Left ventricle myocardium inferior (tissue), 1 donor: ENCODE data around the gene NOP9. TPM values are rescaled to one million over a fixed set of nuclear protein-coding genes. Genes with fewer than 3 reads are reported as not detected.

Experiments
- DNase-seq: peaks from one replicate; pipeline ENCODE4 v3.0.0-alpha.2; 2020
- H3K27ac ChIP-seq: fragments of 200-600 bp; replicated peaks from 2 replicates; pipeline ENCODE4 v1.8.0; 2021
- H3K27me3 ChIP-seq: fragments of 200-600 bp; 2 replicates; pipeline ENCODE4 v1.8.0; 2021; ENCODE audit warnings: low read depth
- H3K36me3 ChIP-seq: fragments of 200-600 bp; 2 replicates; pipeline ENCODE4 v1.8.0; 2021
- H3K4me1 ChIP-seq: fragments of 200-600 bp; 2 replicates; pipeline ENCODE4 v1.8.0; 2021
- H3K4me3 ChIP-seq: fragments of 200-600 bp; 2 replicates; pipeline ENCODE4 v1.8.0; 2021; ENCODE audit warnings: mild to moderate bottlenecking, moderate library complexity
- H3K9me3 ChIP-seq: fragments of 200-600 bp; replicated peaks from 2 replicates; pipeline ENCODE4 v1.8.0; 2021
- intact Hi-C: fragments of 100-400 bp; cut with micrococcal nuclease; formaldehyde crosslinking; loops from one replicate; pipeline ENCODE4 v1.11.0; 2022
- total RNA-seq: library from RNA; stranded (reverse); fragmentation: NEBNext Ultra II Directional; extraction: Animal tissue kit (Norgen Biotek cat#: 25700); gene quantifications from one replicate; pipeline ENCODE4 v1.2.1, GENCODE V29; 2021
- TF ChIP-seq, protein P1 (sequence below): fragments of 200-600 bp; IDR thresholded peaks from 2 replicates; pipeline ENCODE4 v1.8.0; 2021; ENCODE audit warnings: antibody characterized with exemption, mild to moderate bottlenecking, borderline replicate concordance
- donor health status: DM: no; HTN: yes; CAD: no; lungs with severe emphysema.

NOP9 gene
- total RNA-seq, 1 donor from 2014 or later = 23.4 TPM

DNA sequence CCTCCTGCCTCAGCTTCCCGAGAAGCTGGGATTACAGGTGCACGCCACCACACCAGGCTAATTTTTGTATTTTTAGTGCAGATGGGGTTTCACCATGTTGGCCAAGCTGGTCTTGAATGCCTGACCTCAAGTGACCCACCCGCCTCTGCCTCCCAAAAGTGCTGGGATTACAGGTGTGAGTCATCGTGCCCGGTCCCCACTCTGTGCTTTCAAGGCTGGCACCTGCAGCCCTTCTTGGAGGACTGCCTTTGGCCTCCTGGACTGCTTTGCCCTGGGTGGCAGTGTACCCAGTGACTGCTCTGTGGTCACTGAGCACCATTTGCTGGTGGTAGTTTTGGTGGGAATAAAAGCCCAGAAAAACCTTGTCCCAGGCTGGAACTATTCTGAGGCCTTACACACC lies 12.7 kb upstream of the NOP9 start:
- intact Hi-C loops = no loop called here
- no peak for DNase-seq
- peaks cover 4% of the 10 kb centered on the region for H3K4me1 ChIP-seq

DNA sequence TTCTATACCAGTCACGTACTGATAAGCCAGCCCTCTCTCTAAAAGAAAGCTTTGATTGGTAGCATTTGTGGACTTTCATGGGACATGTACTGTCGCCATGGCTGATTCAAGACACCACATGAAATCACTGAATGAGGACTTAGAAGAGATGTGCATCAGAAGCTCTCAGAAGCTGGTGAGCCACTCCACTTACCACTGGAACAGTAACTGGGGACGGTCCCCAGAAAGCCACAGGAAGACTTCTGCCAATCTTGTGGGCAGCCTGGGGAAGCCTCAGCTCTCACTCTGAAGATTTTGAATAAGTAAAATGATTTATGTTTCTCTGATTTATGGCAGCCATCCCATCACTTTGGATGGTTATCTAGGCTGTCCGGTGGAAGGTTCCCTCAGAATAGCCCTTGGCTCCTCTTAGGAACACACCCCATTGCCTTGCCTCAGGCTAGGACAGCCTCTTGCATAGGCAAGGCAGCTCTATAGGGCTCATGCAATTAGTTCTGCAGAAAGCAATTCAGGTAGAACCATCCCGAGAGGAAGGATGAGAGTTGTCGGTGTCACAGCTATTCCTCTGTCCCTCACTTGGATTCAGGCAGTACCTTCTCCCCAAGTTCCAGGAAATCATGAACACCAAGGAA lies 9.9 kb upstream of the NOP9 start:
- TF ChIP-seq, protein P1, sequence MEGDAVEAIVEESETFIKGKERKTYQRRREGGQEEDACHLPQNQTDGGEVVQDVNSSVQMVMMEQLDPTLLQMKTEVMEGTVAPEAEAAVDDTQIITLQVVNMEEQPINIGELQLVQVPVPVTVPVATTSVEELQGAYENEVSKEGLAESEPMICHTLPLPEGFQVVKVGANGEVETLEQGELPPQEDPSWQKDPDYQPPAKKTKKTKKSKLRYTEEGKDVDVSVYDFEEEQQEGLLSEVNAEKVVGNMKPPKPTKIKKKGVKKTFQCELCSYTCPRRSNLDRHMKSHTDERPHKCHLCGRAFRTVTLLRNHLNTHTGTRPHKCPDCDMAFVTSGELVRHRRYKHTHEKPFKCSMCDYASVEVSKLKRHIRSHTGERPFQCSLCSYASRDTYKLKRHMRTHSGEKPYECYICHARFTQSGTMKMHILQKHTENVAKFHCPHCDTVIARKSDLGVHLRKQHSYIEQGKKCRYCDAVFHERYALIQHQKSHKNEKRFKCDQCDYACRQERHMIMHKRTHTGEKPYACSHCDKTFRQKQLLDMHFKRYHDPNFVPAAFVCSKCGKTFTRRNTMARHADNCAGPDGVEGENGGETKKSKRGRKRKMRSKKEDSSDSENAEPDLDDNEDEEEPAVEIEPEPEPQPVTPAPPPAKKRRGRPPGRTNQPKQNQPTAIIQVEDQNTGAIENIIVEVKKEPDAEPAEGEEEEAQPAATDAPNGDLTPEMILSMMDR = no peak
- H3K27ac ChIP-seq = no peak overlapping the region
- no peaks in the 10 kb centered on the region for H3K9me3 ChIP-seq
- no peaks in the 10 kb centered on the region for H3K27me3 ChIP-seq
- no peak overlapping the region for H3K4me3 ChIP-seq
- peaks cover 40% of the 10 kb centered on the region for H3K36me3 ChIP-seq
- no peak for DNase-seq
- no peaks in the 10 kb centered on the region for H3K4me1 ChIP-seq
- intact Hi-C loops = no loop called here

More for the DNA sequence above, 12.7 kb upstream of the NOP9 start:
- Histone ChIP-seq H3K27me3 (no peaks in the 10 kb centered on the region), H3K36me3 (peaks cover 27% of the 10 kb centered on the region), H3K4me3 (no peak overlapping the region), H3K27ac (no peak overlapping the region), H3K9me3 (no peaks in the 10 kb centered on the region)
- TF ChIP-seq, protein P1 = no peak

DNA sequence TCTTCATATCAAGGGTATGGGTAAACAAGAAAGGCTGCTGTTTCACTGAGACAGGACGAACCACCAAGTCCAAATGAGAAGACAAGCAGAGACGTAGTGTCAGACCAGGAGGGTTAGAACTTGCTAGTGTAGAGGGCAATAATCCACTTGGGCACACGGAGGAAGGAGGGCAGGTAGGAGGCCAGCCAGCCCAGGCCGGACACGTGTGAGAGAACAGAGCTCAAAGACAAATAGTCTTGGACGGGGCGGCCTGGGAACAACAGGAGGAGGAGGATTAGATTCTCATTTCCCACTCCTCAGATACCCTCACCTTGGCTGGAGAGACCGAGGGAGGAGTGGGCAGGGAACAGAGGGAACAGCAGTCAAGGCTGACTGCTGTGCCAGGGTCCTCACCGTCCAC lies 8.9 kb upstream of the NOP9 start:
- no peaks in the 10 kb centered on the region for H3K9me3 ChIP-seq
- TF ChIP-seq, protein P1 = no peak
- H3K27ac ChIP-seq = no peak overlapping the region
- DNase-seq = no peak
- intact Hi-C loops = no loop called here
- no peaks in the 10 kb centered on the region for H3K4me1 ChIP-seq
- no peaks in the 10 kb centered on the region for H3K27me3 ChIP-seq
- no peak overlapping the region for H3K4me3 ChIP-seq
- peaks cover 49% of the 10 kb centered on the region for H3K36me3 ChIP-seq

DNA sequence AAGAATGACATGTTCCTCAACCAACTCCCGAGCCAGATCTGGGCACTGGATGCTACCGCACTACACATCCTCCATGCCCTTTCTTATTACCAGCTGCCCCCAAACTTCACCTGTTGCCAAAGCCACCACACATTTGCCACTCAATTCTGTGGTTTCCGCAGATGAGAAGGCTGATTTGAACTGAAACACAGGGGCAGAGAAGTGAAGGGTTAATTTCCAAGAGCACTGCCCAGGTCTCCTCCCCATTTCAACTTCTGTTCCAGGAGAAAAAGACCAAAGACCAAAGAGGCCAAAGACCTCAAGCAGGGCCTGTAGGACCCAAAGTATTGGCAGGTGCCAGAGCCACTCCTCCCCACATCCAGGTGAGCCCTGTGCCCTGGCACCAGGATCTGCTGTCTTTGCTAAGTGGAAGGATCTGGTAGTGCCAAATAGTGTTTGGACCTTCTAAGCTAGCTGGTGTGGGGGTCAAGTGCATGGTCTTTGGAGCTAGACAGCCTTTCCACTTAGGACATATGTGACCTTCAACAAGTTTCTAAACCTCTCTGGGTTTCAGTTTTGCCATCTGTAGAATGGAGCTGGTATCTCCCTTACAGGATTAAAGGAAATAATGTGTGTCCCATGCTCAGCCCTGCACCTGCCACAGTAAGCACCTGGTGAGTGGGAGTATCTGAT lies 8.1 kb upstream of the NOP9 start:
- intact Hi-C loops = no loop called here
- peaks cover 56% of the 10 kb centered on the region for H3K36me3 ChIP-seq

DNA sequence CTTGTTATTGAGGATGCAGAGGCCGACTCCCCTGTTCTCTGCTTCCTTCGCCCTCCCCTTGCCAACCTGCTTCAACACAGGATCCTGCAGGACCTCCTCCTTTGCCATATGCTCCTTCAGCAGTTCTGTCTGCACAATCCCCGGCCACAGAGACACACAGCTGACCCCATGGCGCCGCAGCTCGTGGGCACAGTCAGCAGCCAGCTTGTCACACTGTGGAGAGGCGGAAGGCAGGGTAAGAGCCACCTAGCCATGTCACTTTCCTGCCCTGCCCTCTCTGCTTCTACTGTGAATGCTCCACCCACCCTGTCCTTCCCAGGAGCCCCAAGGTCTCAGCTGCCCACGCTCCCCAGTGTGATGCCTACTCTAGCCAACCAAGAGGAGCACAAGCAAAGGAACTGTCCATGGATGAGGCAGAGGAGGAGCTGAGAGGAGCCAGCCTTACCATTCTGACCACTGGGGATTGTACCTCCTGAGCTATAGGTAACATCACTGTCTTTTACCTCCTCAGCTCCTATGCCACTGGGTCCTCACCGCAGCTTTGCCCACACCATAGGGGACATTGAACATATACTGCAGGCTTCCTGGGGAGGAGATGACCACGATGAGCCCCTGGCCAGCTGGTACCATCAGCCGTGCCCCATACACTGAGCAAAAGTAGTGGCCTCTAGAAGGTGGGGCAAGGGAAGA lies 7.4 kb upstream of the NOP9 start:
- TF ChIP-seq, protein P1 = no peak
- Histone ChIP-seq H3K9me3 (no peaks in the 10 kb centered on the region), H3K4me1 (peaks cover 9% of the 10 kb centered on the region), H3K27ac (no peak overlapping the region), H3K36me3 (peaks cover 56% of the 10 kb centered on the region), H3K27me3 (no peaks in the 10 kb centered on the region), H3K4me3 (no peak overlapping the region)
- intact Hi-C loops = no loop called here
- DNase-seq = no peak

More for the DNA sequence above, 8.1 kb upstream of the NOP9 start:
- H3K27me3 ChIP-seq = no peaks in the 10 kb centered on the region
- no peak for DNase-seq
- H3K27ac ChIP-seq = no peak overlapping the region
- H3K4me3 ChIP-seq = no peak overlapping the region
- H3K4me1 ChIP-seq = peaks cover 2% of the 10 kb centered on the region
- H3K9me3 ChIP-seq = no peaks in the 10 kb centered on the region
- TF ChIP-seq, protein P1 = no peak
